ENCODE data around the gene ZFP91. TPM values are rescaled to one million over a fixed set of nuclear protein-coding genes. Genes with fewer than 3 reads are reported as not detected.
A peak's percentile ranks its signal among the peaks of the same experiment; 100 is the strongest.
"Not testable (repeated sequence)": the region's sequence is repeated elsewhere in the genome, so short reads cannot be mapped to it uniquely, and the experiment has no call there.

The ZFP91 gene
- total RNA-seq: 10 to 100 TPM; 37.7 to 79.7 TPM

- Mint-ChIP-seq H3K9me3 (no peaks in the 10 kb centered on the region), H3K27ac (peak within 1 kb of the TSS; percentile 100), H3K36me3 (peaks cover 33 to 36% of the 10 kb centered on the region in 2 donors)
- ATAC-seq: peak; percentile 46 to 62
- DNase-seq (ENCODE audit: low spot score in 2 of 2): peak; percentile 84 to 92
These were observed at the start of gene ZFP91 for GRCh38 chr11:58578635-58579191. Gene ZFP91 (plus strand): TSS chr11:58579063. CDS start chr11:58579282, 219 bp downstream.

GRCh38 chr11:58530236-58530635 is 48.6 kb upstream of the ZFP91 start:
- H3K36me3 Mint-ChIP-seq: peaks cover 51 to 70% of the 10 kb centered on the region in 2 donors
- peak in 1 of 2 donors; percentile 21 for ATAC-seq
- no peak for DNase-seq (ENCODE audit: low spot score in 2 of 2)
- H3K9me3 Mint-ChIP-seq: peaks cover 6 to 13% of the 10 kb centered on the region in 2 donors
- peak overlapping the region in 1 of 2 donors; percentile 30 for H3K27ac Mint-ChIP-seq

GRCh38 chr11:58531865-58532341 is 47.0 kb upstream of the ZFP91 start:
- Mint-ChIP-seq H3K27ac (peak overlapping the region in 1 of 2 donors; percentile 21), H3K36me3 (peaks cover 62 to 78% of the 10 kb centered on the region in 2 donors), H3K9me3 (peaks cover 6 to 13% of the 10 kb centered on the region in 2 donors)
- peak in 1 of 2 donors; percentile 40 for ATAC-seq
- no peak for DNase-seq (ENCODE audit: low spot score in 2 of 2)

GRCh38 chr11:58546841-58547240 is 32.0 kb upstream of the ZFP91 start:
- ATAC-seq (peak in 1 of 2 donors; percentile 60), DNase-seq (ENCODE audit: low spot score in 2 of 2) (no peak)
- peaks cover 60 to 81% of the 10 kb centered on the region in 2 donors for H3K36me3 Mint-ChIP-seq
- H3K9me3 Mint-ChIP-seq: no peaks in the 10 kb centered on the region
- H3K27ac Mint-ChIP-seq: peak overlapping the region in 1 of 2 donors; percentile 12

- no peak for ATAC-seq
- DNase-seq (ENCODE audit: low spot score in 2 of 2): no peak
- no peak overlapping the region for H3K27ac Mint-ChIP-seq
- H3K36me3 Mint-ChIP-seq: peaks cover 68 to 87% of the 10 kb centered on the region in 2 donors
- no peaks in the 10 kb centered on the region for H3K9me3 Mint-ChIP-seq
These were observed 29.2 kb upstream of the ZFP91 start for GRCh38 chr11:58549644-58550043.

GRCh38 chr11:58560842-58561241 is 18.0 kb upstream of the ZFP91 start:
- no peak for DNase-seq (ENCODE audit: low spot score in 2 of 2)
- Mint-ChIP-seq H3K36me3 (peaks cover 16 to 49% of the 10 kb centered on the region in 2 donors), H3K9me3 (no peaks in the 10 kb centered on the region), H3K27ac (no peak overlapping the region)
- no peak for ATAC-seq

- Mint-ChIP-seq H3K36me3 (peaks cover 16 to 49% of the 10 kb centered on the region in 2 donors), H3K27ac (no peak overlapping the region), H3K9me3 (no peaks in the 10 kb centered on the region)
- DNase-seq (ENCODE audit: low spot score in 2 of 2) (no peak), ATAC-seq (no peak)
These were observed 17.3 kb upstream of the ZFP91 start for GRCh38 chr11:58561394-58562098.

GRCh38 chr11:58562375-58562800 is 16.5 kb upstream of the ZFP91 start:
- Mint-ChIP-seq H3K36me3 (peaks cover 16 to 43% of the 10 kb centered on the region in 2 donors), H3K27ac (peak overlapping the region in 1 of 2 donors; percentile 81), H3K9me3 (no peaks in the 10 kb centered on the region)
- ATAC-seq: peak; percentile 28 to 71
- DNase-seq (ENCODE audit: low spot score in 2 of 2): no peak

GRCh38 chr11:58564231-58564630 is 14.6 kb upstream of the ZFP91 start:
- Mint-ChIP-seq H3K9me3 (no peaks in the 10 kb centered on the region), H3K36me3 (peaks cover 30 to 54% of the 10 kb centered on the region in 2 donors), H3K27ac (peak overlapping the region in 1 of 2 donors; percentile 5)
- ATAC-seq: no peak
- no peak for DNase-seq (ENCODE audit: low spot score in 2 of 2)

GRCh38 chr11:58567889-58568512 is 10.9 kb upstream of the ZFP91 start:
- peaks cover 32 to 59% of the 10 kb centered on the region in 2 donors for H3K36me3 Mint-ChIP-seq
- DNase-seq (ENCODE audit: low spot score in 2 of 2): peak in 1 of 2 donors; percentile 71
- peak overlapping the region; percentile 25 to 58 for H3K27ac Mint-ChIP-seq
- H3K9me3 Mint-ChIP-seq: no peaks in the 10 kb centered on the region
- ATAC-seq: peak; percentile 81 to 90

GRCh38 chr11:58572906-58573305 is 6.0 kb upstream of the ZFP91 start:
- not testable (repeated sequence) for H3K9me3 Mint-ChIP-seq; ATAC-seq; DNase-seq (ENCODE audit: low spot score in 2 of 2)
- peak overlapping the region; percentile 97 to 100 for H3K27ac Mint-ChIP-seq
- peaks cover 45 to 54% of the 10 kb centered on the region in 2 donors for H3K36me3 Mint-ChIP-seq

- ATAC-seq (peak; percentile 46 to 48), DNase-seq (ENCODE audit: low spot score in 2 of 2) (peak; percentile 53 to 61)
- H3K27ac Mint-ChIP-seq: peak overlapping the region; percentile 97 to 100
- H3K36me3 Mint-ChIP-seq: peaks cover 38 to 47% of the 10 kb centered on the region in 2 donors
- H3K9me3 Mint-ChIP-seq: no peaks in the 10 kb centered on the region
These were observed 5.3 kb upstream of the ZFP91 start for GRCh38 chr11:58573451-58574104.

- ATAC-seq (no peak), DNase-seq (ENCODE audit: low spot score in 2 of 2) (no peak)
- Mint-ChIP-seq H3K36me3 (peaks cover 38 to 39% of the 10 kb centered on the region in 2 donors), H3K27ac (peak overlapping the region; percentile 97 to 100), H3K9me3 (no peaks in the 10 kb centered on the region)
These were observed 4.0 kb upstream of the ZFP91 start for GRCh38 chr11:58574881-58575280.

GRCh38 chr11:58575377-58576020 is 3.4 kb upstream of the ZFP91 start, which contains the start of gene LPXN:
Gene LPXN (minus strand): TSS chr11:58575856. CDS start chr11:58575772, 84 bp downstream.
- Mint-ChIP-seq H3K27ac (peak within 1 kb of the TSS; percentile 100), H3K9me3 (no peaks in the 10 kb centered on the region), H3K36me3 (peaks cover 36 to 42% of the 10 kb centered on the region in 2 donors)
- DNase-seq (ENCODE audit: low spot score in 2 of 2) (peak; percentile 56 to 69), ATAC-seq (no peak)

- no peaks in the 10 kb centered on the region for H3K9me3 Mint-ChIP-seq
- ATAC-seq (no peak), DNase-seq (ENCODE audit: low spot score in 2 of 2) (peak in 1 of 2 donors; percentile 55)
These were observed 1.9 kb upstream of the ZFP91 start for GRCh38 chr11:58576887-58577471.

More at GRCh38 chr11:58576887-58577471, 1.9 kb upstream of the ZFP91 start:
- Mint-ChIP-seq H3K36me3 (peaks cover 31 to 37% of the 10 kb centered on the region in 2 donors), H3K27ac (peak overlapping the region; percentile 100)

All from activated naive CD4-positive, alpha-beta T cell treated with anti-CD3 and anti-CD28 coated beads, Interleukin-2, amount 50 U/mL, for 72 hours (primary cell).